SK-N-SH (cell line): ENCODE data around the gene ZDHHC11B. TPM values are rescaled to one million over a fixed set of nuclear protein-coding genes. Genes with fewer than 3 reads are reported as not detected.
"Not testable (repeated sequence)": the region's sequence is repeated elsewhere in the genome, so short reads cannot be mapped to it uniquely, and the experiment has no call there.

Source experiments
- CTCF ChIA-PET: fragments of 300-600, 350-600 bp; formaldehyde crosslinking; extraction: SDS; loops from one replicate; lab custom pipeline; 2021; lab: Yijun Ruan, JAX
- POLR2A ChIA-PET: fragments of 350-600 bp; sonication (Branson Sonifier 250); formaldehyde crosslinking; extraction: SDS; loops from one replicate; lab custom pipeline; 2020; ENCODE audit warnings: antibody characterized with exemption, inconsistent platforms; lab: Yijun Ruan, JAX
- DNase-seq: peaks from one replicate; pipeline ENCODE4 v3.0.0; 2012
- H2AFZ ChIP-seq: fragments of 200-600 bp; sonication (generic); 2 replicates; pipeline ENCODE4 v1.8.1; 2016; ENCODE audit warnings: antibody characterized with exemption, mild to moderate bottlenecking, low read depth
- H3F3A ChIP-seq: fragments of 200-600 bp; sonication (generic); replicated peaks from 2 replicates; pipeline ENCODE3; 2016; ENCODE audit warnings: antibody characterized with exemption, mild to moderate bottlenecking; ENCODE audit not compliant: insufficient read depth
- H3K27ac ChIP-seq, 2 experiments: fragments of 200-500 bp in 1 of 2; fragments of 200-600 bp in 1 of 2; sonication (Bioruptor generic) in 1 of 2; sonication (generic), shearing (Covaris generic) in 1 of 2; 2 replicates each; pipeline versions ENCODE4 v1.5.1 to v1.6.1; 2014 to 2016; ENCODE audit warnings: low read depth in 2 of 2, inconsistent platforms in 1 of 2, low read length in 1 of 2, mild to moderate bottlenecking in 1 of 2, mixed read lengths in 1 of 2
- H3K27me3 ChIP-seq: fragments of 200-600 bp; sonication (generic), shearing (Covaris generic); 2 replicates; pipeline ENCODE4 v1.6.1; 2016; ENCODE audit warnings: mixed run types; ENCODE audit not compliant: insufficient read depth
- H3K36me3 ChIP-seq, 2 experiments: fragments of 200-500 bp in 1 of 2; fragments of 200-600 bp in 1 of 2; sonication (Bioruptor generic) in 1 of 2; sonication (generic) in 1 of 2; replicated peaks in 1 of 2; 2 replicates each; pipeline versions ENCODE3 to v1.5.1; 2014 to 2016; ENCODE audit warnings: low read length in 1 of 2, mild to moderate bottlenecking in 1 of 2; ENCODE audit not compliant: insufficient read depth in 2 of 2, control insufficient read depth in 1 of 2
- H3K4me1 ChIP-seq, 2 experiments: fragments of 200-500 bp in 1 of 2; fragments of 200-600 bp in 1 of 2; sonication (Bioruptor generic) in 1 of 2; sonication (generic), shearing (Covaris generic) in 1 of 2; 2 replicates each; pipeline versions ENCODE4 v1.5.1 to v1.6.1; 2014 to 2016; ENCODE audit warnings: low read depth in 1 of 2, low read length in 1 of 2, mixed run types in 1 of 2; ENCODE audit not compliant: insufficient read depth in 2 of 2, control insufficient read depth in 1 of 2
- H3K4me2 ChIP-seq: fragments of 200-600 bp; sonication (generic), shearing (Covaris generic); 2 replicates; pipeline ENCODE4 v1.6.1; 2017; ENCODE audit warnings: mixed run types
- H3K4me3 ChIP-seq, 2 experiments: fragments of 200-500 bp in 1 of 2; fragments of 200-600 bp in 1 of 2; sonication (Bioruptor generic) in 1 of 2; sonication (generic), shearing (Covaris generic) in 1 of 2; 2 replicates each; pipeline versions ENCODE4 v1.5.1 to v1.8.1; 2014 to 2016; ENCODE audit warnings: low read depth in 2 of 2, inconsistent platforms in 1 of 2, low read length in 1 of 2, mild to moderate bottlenecking in 1 of 2, mixed read lengths in 1 of 2, moderate library complexity in 1 of 2
- H3K79me2 ChIP-seq: fragments of 200-600 bp; sonication (generic); 2 replicates; pipeline ENCODE4 v1.8.1; 2017; ENCODE audit warnings: mild to moderate bottlenecking; ENCODE audit not compliant: insufficient read depth
- H3K9ac ChIP-seq: fragments of 200-600 bp; sonication (generic); 2 replicates; pipeline ENCODE4 v1.6.1; 2017; ENCODE audit warnings: mixed run types
- H3K9me2 ChIP-seq: fragments of 200-600 bp; sonication (generic); 2 replicates; pipeline ENCODE4 v1.6.1; 2017; ENCODE audit warnings: mixed run types
- H3K9me3 ChIP-seq: fragments of 200-600 bp; sonication (generic); 2 replicates; pipeline ENCODE4 v1.6.1; 2017; ENCODE audit warnings: mixed run types, mild to moderate bottlenecking, moderate library complexity
- H4K20me1 ChIP-seq: fragments of 200-600 bp; sonication (generic); 2 replicates; pipeline ENCODE4 v1.6.1; 2017; ENCODE audit warnings: mild to moderate bottlenecking, mixed run types; ENCODE audit not compliant: insufficient read depth
- EZH2phosphoT487 ChIP-seq: fragments of 200-600 bp; sonication (generic); IDR thresholded peaks from 2 replicates; pipeline ENCODE4 v1.6.1; 2017; ENCODE audit warnings: low read depth, mixed run types, mild to moderate bottlenecking, antibody characterized with exemption, moderate library complexity, borderline replicate concordance
- FOXM1 ChIP-seq: IDR thresholded peaks from 2 replicates; pipeline ENCODE4 v1.4.0; 2012; ENCODE audit warnings: low read depth, mild to moderate bottlenecking
- MXI1 ChIP-seq: IDR thresholded peaks from 2 replicates; pipeline ENCODE4 v1.6.1; 2012; ENCODE audit warnings: mild to moderate bottlenecking, low read depth, low read length, improper control_type of control experiment
- RFX5 ChIP-seq: IDR thresholded peaks from 2 replicates; pipeline ENCODE4 v1.6.1; 2012; ENCODE audit warnings: mild to moderate bottlenecking, improper control_type of control experiment, low read length
- YY1 ChIP-seq: IDR thresholded peaks from 2 replicates; pipeline ENCODE4 v1.4.0; 2012; ENCODE audit warnings: low read depth, mild to moderate bottlenecking
- WGBS: methylation state at CpG from one replicate; pipeline ENCODE4 v1.1.6; 2017; ENCODE audit warnings: low lambda C conversion rate; 5-methylcytosine and 5-hydroxymethylcytosine counted together
- polyA plus RNA-seq, 3 experiments: library from polyadenylated mRNA; depleted of rRNA; stranded (reverse); fragments of >200 nt; gene quantifications; 2 replicates each; pipeline ENCODE4 v1.2.3, GENCODE V29; 2012

Gene ZDHHC11B
- polyA plus RNA-seq, 1 of the 3 experiments (the other 2 are of a cell fraction) = not detected

DNA sequence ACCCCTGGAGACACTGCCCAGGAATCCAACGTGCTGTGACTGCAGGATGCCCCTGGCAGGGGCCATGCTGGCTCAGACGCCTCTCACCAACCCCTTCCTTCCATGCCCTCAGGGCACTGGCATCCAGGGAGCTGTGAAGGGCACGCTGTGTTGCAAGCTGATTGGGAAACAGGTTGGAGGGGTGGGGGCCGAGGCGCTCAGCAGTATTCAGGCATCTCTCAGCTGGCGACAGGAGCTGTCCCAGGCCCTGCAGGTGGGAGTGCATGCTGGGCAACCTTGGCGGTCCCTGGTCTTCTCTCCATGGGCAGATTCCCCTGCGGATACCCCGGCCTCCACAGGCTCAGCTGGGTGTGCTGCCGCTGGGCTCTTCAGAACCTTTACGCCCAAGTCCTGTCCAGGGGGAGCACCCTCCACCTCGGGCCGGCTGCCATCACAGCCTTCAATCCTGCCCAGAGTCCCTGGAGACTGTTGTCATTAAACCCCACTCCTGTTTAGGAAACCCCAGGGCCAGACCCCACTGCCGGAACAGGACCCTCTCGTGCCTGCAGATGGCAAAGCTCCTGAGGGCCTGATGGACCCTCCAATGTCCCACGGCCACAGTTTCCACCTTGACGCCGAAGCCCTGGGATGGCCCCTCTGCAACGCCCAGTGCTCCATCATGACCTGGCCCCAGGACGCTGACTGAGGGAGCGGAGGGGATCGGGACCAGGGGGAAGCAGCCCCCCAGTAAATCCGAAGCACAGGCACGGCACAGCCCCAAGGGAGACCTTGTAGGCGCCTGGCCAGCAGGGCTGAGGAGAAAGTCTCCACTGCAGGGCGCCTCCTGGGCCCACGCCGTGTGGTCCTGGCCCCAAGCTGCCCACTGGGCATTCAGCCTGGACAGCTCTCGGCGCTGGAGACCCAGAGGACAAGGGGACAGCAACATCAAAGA lies 100.7 kb downstream of the ZDHHC11B start:
- CTCF ChIA-PET = interaction anchor here (1.2 to 1.3 kb wide), 2 partner anchors 12 to 34 kb away, joined by 3 read pairs; no protein-coding TSS in a partner anchor
- 68% methylated on average over 14 of the region's 30 CpGs for WGBS

DNA sequence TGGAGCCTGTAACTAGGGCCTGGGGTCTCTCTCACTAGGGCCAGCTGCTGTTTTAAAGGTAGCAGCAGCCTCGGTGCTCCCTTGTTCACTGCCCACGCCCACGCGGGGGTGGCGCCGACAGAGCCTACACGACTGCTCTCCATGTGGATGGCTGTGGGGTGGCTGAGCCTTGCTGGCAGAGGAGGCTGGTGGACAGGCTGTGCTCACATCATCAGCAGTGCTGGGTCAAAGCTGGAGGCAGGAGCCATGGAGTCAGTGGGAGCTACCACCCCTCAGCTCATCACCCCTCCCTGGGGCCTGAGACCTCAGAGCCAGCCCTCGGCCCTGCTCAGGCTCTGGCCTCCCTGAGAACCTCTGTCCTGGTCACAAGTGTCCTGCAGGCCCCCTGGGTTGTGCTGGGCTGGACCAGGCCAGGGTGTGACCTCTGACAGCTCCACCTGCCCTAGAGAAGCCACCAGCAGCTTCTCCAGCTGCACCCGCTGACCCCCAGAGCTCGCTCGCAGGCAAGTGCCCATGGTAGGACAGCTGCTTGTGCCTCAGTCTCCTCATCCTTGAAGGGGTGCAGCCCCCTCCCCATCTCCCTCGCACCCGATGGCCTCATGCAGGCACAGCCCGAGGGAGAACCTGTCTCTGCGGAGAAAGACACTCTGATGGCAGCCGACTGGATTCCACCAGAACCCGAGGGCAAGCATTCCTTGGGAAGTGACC lies 101.7 kb downstream of the ZDHHC11B start:
- H3K9me2 ChIP-seq, H3K36me3 ChIP-seq, POLR2A ChIA-PET, DNase-seq, H3K9ac ChIP-seq, H3K9me3 ChIP-seq, H3K27me3 ChIP-seq, H4K20me1 ChIP-seq, H3K79me2 ChIP-seq, H3K27ac ChIP-seq, H3F3A ChIP-seq, H3K4me1 ChIP-seq, H3K4me3 ChIP-seq, H3K4me2 ChIP-seq, H2AFZ ChIP-seq: not testable (repeated sequence)
- WGBS = 78% methylated on average over 6 of the region's 17 CpGs
- CTCF ChIA-PET = interaction anchor here (1.2 kb wide), 1 partner anchor 35 kb away, joined by 3 read pairs; no protein-coding TSS in a partner anchor

More for the DNA sequence above, 100.7 kb downstream of the ZDHHC11B start:
- Histone ChIP-seq H3K27ac (no peak overlapping the region), H3K9ac (no peak overlapping the region), H3K4me2 (no peak overlapping the region), H3K36me3 (no peaks in the 10 kb centered on the region), H3K4me3 (no peak overlapping the region), H2AFZ (no peak overlapping the region), H3K27me3 (no peaks in the 10 kb centered on the region), H3K9me2 (no peaks in the 10 kb centered on the region), H3K9me3 (no peaks in the 10 kb centered on the region), H3K79me2 (no peaks in the 10 kb centered on the region), H4K20me1 (no peaks in the 10 kb centered on the region), H3F3A (no peaks in the 10 kb centered on the region), H3K4me1 (no peaks in the 10 kb centered on the region)
- no peak for TF ChIP-seq EZH2phosphoT487
- no peak for TF ChIP-seq FOXM1
- no peak for TF ChIP-seq MXI1
- TF ChIP-seq RFX5 = no peak
- TF ChIP-seq YY1 = no peak
- POLR2A ChIA-PET = no interaction called here
- no peak for DNase-seq

DNA sequence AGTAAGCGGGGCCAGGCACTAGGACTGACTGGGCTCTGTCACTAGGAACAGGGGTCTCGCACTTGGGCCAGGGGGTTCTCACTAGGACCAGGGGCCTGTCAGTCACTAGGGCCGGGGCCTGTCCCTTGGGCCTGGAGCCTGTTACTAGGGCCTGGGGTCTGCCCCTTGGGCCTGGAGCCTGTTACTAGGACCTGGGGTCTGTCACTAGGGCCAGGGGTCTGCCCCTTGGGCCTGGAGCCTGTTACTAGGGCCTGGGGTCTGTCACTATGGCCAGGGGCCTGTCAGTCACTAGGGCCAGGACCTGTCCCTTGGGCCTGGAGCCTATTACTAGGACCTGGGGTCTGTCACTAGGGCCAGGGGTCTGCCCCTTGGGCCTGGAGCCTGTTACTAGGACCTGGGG lies 102.3 kb downstream of the ZDHHC11B start:
- H3K4me3 ChIP-seq, H3K36me3 ChIP-seq, H3K4me2 ChIP-seq, DNase-seq, H3K9ac ChIP-seq, H3K4me1 ChIP-seq, H3K9me3 ChIP-seq, H3F3A ChIP-seq, H2AFZ ChIP-seq, H3K27me3 ChIP-seq, POLR2A ChIA-PET, H3K27ac ChIP-seq, H4K20me1 ChIP-seq, H3K9me2 ChIP-seq, H3K79me2 ChIP-seq, CTCF ChIA-PET: not testable (repeated sequence)
- no CpG with 5 or more reads among the region's 3 CpGs for WGBS

DNA sequence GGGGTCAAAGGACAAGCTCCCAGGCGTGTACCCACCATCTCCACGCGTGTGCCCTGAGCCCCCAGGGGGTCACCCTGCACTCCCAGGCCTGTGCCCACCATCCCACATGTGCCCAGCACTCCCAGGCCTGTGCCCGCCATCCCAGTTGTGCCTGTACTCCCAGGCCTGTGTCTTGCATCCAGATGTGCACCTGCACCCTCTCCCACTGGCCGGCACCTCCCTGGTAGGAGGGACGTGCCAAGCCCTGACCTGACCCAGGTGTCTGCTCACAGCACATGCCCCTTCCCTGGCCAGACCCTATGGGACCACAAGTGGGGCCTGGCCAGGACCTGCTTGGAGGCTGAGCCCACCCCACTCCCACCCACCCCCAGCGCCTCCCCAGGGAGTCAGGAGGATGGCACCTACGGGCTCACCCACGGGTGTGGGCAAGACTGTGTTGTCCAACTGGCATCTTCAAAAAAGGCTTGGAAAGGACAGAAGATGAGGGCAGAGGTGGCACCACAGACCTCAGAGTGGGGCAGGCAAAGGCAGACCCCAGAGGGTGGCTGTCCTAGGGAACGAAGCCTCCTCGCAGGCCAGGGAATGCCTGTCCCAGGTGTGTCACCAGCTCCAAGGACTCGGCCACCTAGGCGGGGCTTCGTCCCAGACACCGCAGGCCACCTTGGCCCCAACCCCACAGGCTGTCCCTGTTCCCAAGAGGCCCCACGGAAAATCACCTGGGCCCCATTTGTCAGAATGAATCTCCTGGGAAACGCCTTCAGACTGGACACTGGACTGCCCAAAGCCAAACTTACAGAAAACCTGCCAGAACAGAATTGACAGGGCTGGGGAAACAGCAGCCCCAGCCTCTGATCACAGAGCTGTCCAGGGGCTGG lies 103.0 kb downstream of the ZDHHC11B start:
- H3K4me3 ChIP-seq, H3K9me2 ChIP-seq, H3K27ac ChIP-seq, H4K20me1 ChIP-seq, H3F3A ChIP-seq, H3K4me2 ChIP-seq, H3K27me3 ChIP-seq, H2AFZ ChIP-seq, H3K4me1 ChIP-seq, H3K79me2 ChIP-seq, CTCF ChIA-PET, H3K9me3 ChIP-seq, H3K36me3 ChIP-seq, DNase-seq, H3K9ac ChIP-seq, POLR2A ChIA-PET: not testable (repeated sequence)
- WGBS = 82% methylated on average over 6 of the region's 17 CpGs

DNA sequence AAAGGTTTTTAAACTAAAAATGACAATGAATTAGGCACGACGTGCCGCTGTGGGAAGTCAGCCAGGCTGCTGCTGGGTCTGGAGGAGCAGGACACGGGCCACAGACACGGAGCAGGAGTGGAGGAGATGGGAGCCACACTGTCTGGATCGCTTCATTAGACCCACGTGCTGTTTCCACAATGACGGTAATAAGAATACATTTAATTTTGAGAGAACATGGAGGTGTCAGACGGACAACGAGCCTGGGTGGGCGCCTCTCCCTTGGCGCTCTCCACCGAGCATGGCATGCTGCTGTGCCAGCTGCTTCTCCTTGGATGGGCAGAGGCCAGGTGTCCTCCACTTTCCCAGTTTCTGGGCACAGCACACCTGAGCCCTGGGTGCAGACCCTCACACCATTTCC lies 103.7 kb downstream of the ZDHHC11B start:
- H3K4me1 ChIP-seq, H4K20me1 ChIP-seq, POLR2A ChIA-PET, H3K4me3 ChIP-seq, H3K79me2 ChIP-seq, H3K9me3 ChIP-seq, H2AFZ ChIP-seq, DNase-seq, H3K27me3 ChIP-seq, H3K9ac ChIP-seq, H3K9me2 ChIP-seq, H3K4me2 ChIP-seq, H3F3A ChIP-seq, H3K36me3 ChIP-seq, CTCF ChIA-PET, H3K27ac ChIP-seq: not testable (repeated sequence)
- 75% methylated on average over 9 of the region's 13 CpGs for WGBS
